Measurements from ENCODE around the gene FCMR.
"Not testable (repeated sequence)": the region's sequence is repeated elsewhere in the genome, so short reads cannot be mapped to it uniquely, and the experiment has no call there.

Gene FCMR

GRCh38 chr1:206926286-206926685 is 4.5 kb upstream of the FCMR start:
- no peak overlapping the region for H2AFZ ChIP-seq (ENCODE audit: low read length)
- H3K4me1 ChIP-seq (ENCODE audit: insufficient read depth, low read length, severe bottlenecking), result peaks cover 57% of the 10 kb centered on the region
- no peaks in the 10 kb centered on the region for H3K9me2 ChIP-seq (ENCODE audit: low read depth, low read length)
- H3K4me2 ChIP-seq (ENCODE audit: low read length), result no peak overlapping the region
- H3K36me3 ChIP-seq (ENCODE audit: insufficient read depth, low read length), result no peaks in the 10 kb centered on the region
- H4K20me1 ChIP-seq (ENCODE audit: insufficient read depth, low read length), result no peaks in the 10 kb centered on the region
- H3F3A ChIP-seq (ENCODE audit: insufficient read depth, low read length), result no peaks in the 10 kb centered on the region; the same call in 1 of the 2 replicates
- H3K79me2 ChIP-seq (ENCODE audit: insufficient read depth, low read length), result no peaks in the 10 kb centered on the region
- H3K4me3 ChIP-seq (ENCODE audit: low read depth, low read length, poor library complexity, severe bottlenecking), result no peak overlapping the region
- no peak overlapping the region for H3K27ac ChIP-seq (ENCODE audit: low read depth, low read length, poor library complexity, severe bottlenecking)
- no peaks in the 10 kb centered on the region for H3K27me3 ChIP-seq (ENCODE audit: insufficient read depth, low read length)
- no peak overlapping the region for H3K9ac ChIP-seq (ENCODE audit: low read length)
- no peak for TF ChIP-seq CTCF (IDR thresholded peaks at IDR 0.05; ENCODE audit: low read length)
- no peak for TF ChIP-seq EZH2 (IDR thresholded peaks at IDR 0.05; ENCODE audit: borderline replicate concordance, low read length)
- no peaks in the 10 kb centered on the region for H3K9me3 ChIP-seq (ENCODE audit: low read length)

DNA sequence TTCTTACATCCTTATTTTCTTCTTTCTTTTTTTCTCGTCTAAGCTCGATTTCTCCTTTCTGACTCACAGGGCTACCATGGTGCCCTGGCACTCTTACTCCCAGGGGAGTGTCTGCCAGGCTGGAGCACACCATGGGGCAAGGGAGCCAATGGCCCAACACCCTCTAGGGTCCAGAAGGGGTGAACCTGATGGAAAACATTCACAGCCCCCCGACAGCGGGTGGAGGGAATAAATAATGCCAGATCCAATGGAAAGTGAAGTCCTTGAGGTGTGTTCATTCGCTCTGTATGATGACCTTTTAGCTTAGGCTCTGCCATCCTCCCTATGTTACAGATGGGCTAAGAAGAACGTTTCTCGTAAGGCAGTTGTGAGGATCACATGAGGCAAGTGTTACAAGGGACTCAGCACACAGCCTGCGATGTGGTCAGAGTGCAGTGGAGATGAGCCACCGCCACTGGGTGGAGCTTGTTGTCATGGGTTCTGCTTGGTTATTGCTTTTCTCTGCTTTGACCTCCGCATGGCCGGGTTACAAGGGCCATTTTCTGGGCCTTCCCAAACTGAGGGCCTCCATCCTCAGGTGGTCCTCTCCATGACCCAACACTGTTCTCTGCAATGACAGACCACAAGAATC is 3.5 kb upstream of the FCMR start:
- H3K36me3 ChIP-seq (ENCODE audit: insufficient read depth, low read length), result no peaks in the 10 kb centered on the region
- no peaks in the 10 kb centered on the region for H3K79me2 ChIP-seq (ENCODE audit: insufficient read depth, low read length)
- TF ChIP-seq CTCF (IDR thresholded peaks at IDR 0.05; ENCODE audit: low read length) (0 out of 2 replicates have a peak, but pooled peaks have one; percentile 32), EZH2 (IDR thresholded peaks at IDR 0.05; ENCODE audit: borderline replicate concordance, low read length) (no peak)
- peak overlapping the region; percentile 40 for H3K4me2 ChIP-seq (ENCODE audit: low read length)
- H3K9me3 ChIP-seq (ENCODE audit: low read length), result no peaks in the 10 kb centered on the region
- H3K4me1 ChIP-seq (ENCODE audit: insufficient read depth, low read length, severe bottlenecking), result peaks cover 50% of the 10 kb centered on the region
- H3K27ac ChIP-seq (ENCODE audit: low read depth, low read length, poor library complexity, severe bottlenecking), result peak overlapping the region; percentile 93
- H3K27me3 ChIP-seq (ENCODE audit: insufficient read depth, low read length), result no peaks in the 10 kb centered on the region
- H3K9ac ChIP-seq (ENCODE audit: low read length), result no peak overlapping the region; the same call in 1 of the 2 replicates
- H3K4me3 ChIP-seq (ENCODE audit: low read depth, low read length, poor library complexity, severe bottlenecking), result no peak overlapping the region
- no peaks in the 10 kb centered on the region for H3K9me2 ChIP-seq (ENCODE audit: low read depth, low read length)
- no peaks in the 10 kb centered on the region for H4K20me1 ChIP-seq (ENCODE audit: insufficient read depth, low read length)
- no peak overlapping the region for H2AFZ ChIP-seq (ENCODE audit: low read length)
- no peaks in the 10 kb centered on the region; the same call in 1 of the 2 replicates for H3F3A ChIP-seq (ENCODE audit: insufficient read depth, low read length)

GRCh38 chr1:206924592-206925105 is 2.9 kb upstream of the FCMR start:
- Histone ChIP-seq H3K36me3 (ENCODE audit: insufficient read depth, low read length) (no peaks in the 10 kb centered on the region), H3K4me1 (ENCODE audit: insufficient read depth, low read length, severe bottlenecking) (peaks cover 44% of the 10 kb centered on the region), H3K4me2 (ENCODE audit: low read length) (peak overlapping the region; percentile 40), H3F3A (ENCODE audit: insufficient read depth, low read length) (no peaks in the 10 kb centered on the region; the same call in 1 of the 2 replicates), H3K27ac (ENCODE audit: low read depth, low read length, poor library complexity, severe bottlenecking) (peak overlapping the region; percentile 93), H3K27me3 (ENCODE audit: insufficient read depth, low read length) (no peaks in the 10 kb centered on the region), H3K4me3 (ENCODE audit: low read depth, low read length, poor library complexity, severe bottlenecking) (no peak overlapping the region), H3K9me2 (ENCODE audit: low read depth, low read length) (no peaks in the 10 kb centered on the region), H3K9me3 (ENCODE audit: low read length) (no peaks in the 10 kb centered on the region), H2AFZ (ENCODE audit: low read length) (no peak overlapping the region), H3K9ac (ENCODE audit: low read length) (no peak overlapping the region; the same call in 1 of the 2 replicates), H3K79me2 (ENCODE audit: insufficient read depth, low read length) (no peaks in the 10 kb centered on the region), H4K20me1 (ENCODE audit: insufficient read depth, low read length) (no peaks in the 10 kb centered on the region)
- no peak for TF ChIP-seq EZH2 (IDR thresholded peaks at IDR 0.05; ENCODE audit: borderline replicate concordance, low read length)
- TF ChIP-seq CTCF (IDR thresholded peaks at IDR 0.05; ENCODE audit: low read length), result no peak

- H3K27me3 ChIP-seq (ENCODE audit: insufficient read depth, low read length); H3F3A ChIP-seq (ENCODE audit: insufficient read depth, low read length); H3K9ac ChIP-seq (ENCODE audit: low read length); H3K9me3 ChIP-seq (ENCODE audit: low read length); H3K36me3 ChIP-seq (ENCODE audit: insufficient read depth, low read length); H2AFZ ChIP-seq (ENCODE audit: low read length); H4K20me1 ChIP-seq (ENCODE audit: insufficient read depth, low read length); H3K9me2 ChIP-seq (ENCODE audit: low read depth, low read length); H3K4me3 ChIP-seq (ENCODE audit: low read depth, low read length, poor library complexity, severe bottlenecking); H3K79me2 ChIP-seq (ENCODE audit: insufficient read depth, low read length): not testable (repeated sequence)
- Histone ChIP-seq H3K4me1 (ENCODE audit: insufficient read depth, low read length, severe bottlenecking) (peaks cover 42% of the 10 kb centered on the region), H3K4me2 (ENCODE audit: low read length) (peak overlapping the region; percentile 40; the same call in 1 of the 2 replicates), H3K27ac (ENCODE audit: low read depth, low read length, poor library complexity, severe bottlenecking) (peak overlapping the region; percentile 93)
Observed at GRCh38 chr1:206923961-206924557, 2.3 kb upstream of the FCMR start.

All from OCI-LY1 (cell line).